NCI-H226 (cell line): ENCODE results near the gene DLG4.
"Not testable (repeated sequence)": the region's sequence is repeated elsewhere in the genome, so short reads cannot be mapped to it uniquely, and the experiment has no call there.

ENCODE experiments used
- DNase-seq: peaks from one replicate; pipeline ENCODE4 v3.0.0-alpha.2; 2015

The DLG4 gene

GRCh38 chr17:7248796-7249195, 29.2 kb upstream of the DLG4 start:
- no peak for DNase-seq

- no peak for DNase-seq
Observed at GRCh38 chr17:7246779-7247178, 27.1 kb upstream of the DLG4 start.

- DNase-seq: not testable (repeated sequence)
Observed at GRCh38 chr17:7243838-7244237, 24.2 kb upstream of the DLG4 start.

GRCh38 chr17:7243453-7243729, 23.8 kb upstream of the DLG4 start:
- DNase-seq: no peak

- peak; percentile 82 for DNase-seq
Observed at GRCh38 chr17:7242717-7243452, 23.2 kb upstream of the DLG4 start.

GRCh38 chr17:7241783-7242716, 22.4 kb upstream of the DLG4 start, which contains the start of gene GABARAP:
Gene GABARAP, minus strand, starts transcription at chr17:7242449. Its CDS starts 119 bp downstream, at chr17:7242330.
- peak; percentile 81 for DNase-seq

GRCh38 chr17:7241090-7241733, 21.6 kb upstream of the DLG4 start:
- no peak for DNase-seq

GRCh38 chr17:7240375-7240774, 20.7 kb upstream of the DLG4 start:
- DNase-seq: no peak

- DNase-seq: peak; percentile 99
Observed at GRCh38 chr17:7239091-7240027, 19.7 kb upstream of the DLG4 start, which contains the start of gene PHF23. Gene PHF23, minus strand, starts transcription at chr17:7239457. Its CDS starts 178 bp downstream, at chr17:7239279.

GRCh38 chr17:7238420-7239090, 18.9 kb upstream of the DLG4 start:
- no peak for DNase-seq

- peak; percentile 46 for DNase-seq
Observed at GRCh38 chr17:7237761-7238419, 18.3 kb upstream of the DLG4 start.

- no peak for DNase-seq
Observed at GRCh38 chr17:7237266-7237760, 17.7 kb upstream of the DLG4 start.

GRCh38 chr17:7236808-7237207, 17.2 kb upstream of the DLG4 start:
- no peak for DNase-seq

- DNase-seq: peak; percentile 54
Observed at GRCh38 chr17:7235693-7236665, 16.3 kb upstream of the DLG4 start.

- peak; percentile 84 for DNase-seq
Observed at GRCh38 chr17:7234083-7234951, 14.7 kb upstream of the DLG4 start, which contains the start of gene DVL2. Gene DVL2, minus strand, starts transcription at chr17:7234517. Its CDS starts 255 bp downstream, at chr17:7234262.

- no peak for DNase-seq
Observed at GRCh38 chr17:7233701-7234082, 14.1 kb upstream of the DLG4 start.

GRCh38 chr17:7232114-7232513, 12.5 kb upstream of the DLG4 start:
- no peak for DNase-seq

GRCh38 chr17:7229504-7229903, 9.9 kb upstream of the DLG4 start:
- no peak for DNase-seq

- no peak for DNase-seq
Observed at GRCh38 chr17:7228920-7229319, 9.3 kb upstream of the DLG4 start.
